Hematopoietic multipotent progenitor cell treated with erythropoietin and hydrocortisone succinate and interleukin-3 and kit ligand, for 15 days (in vitro differentiated cells): ENCODE data around the gene RCAN1.

Source experiments
- DNase-seq: peaks from one replicate; pipeline ENCODE4 v3.0.0-alpha.2; 2015; ENCODE audit warnings: low spot score

RCAN1 gene

GRCh38 chr21:34614628-34615486, at the start of gene RCAN1:
Gene RCAN1, minus strand, starts transcription at chr21:34615113. Its CDS starts 102 bp downstream, at chr21:34615011.
- peak; percentile 95 for DNase-seq

GRCh38 chr21:34661848-34662247, 46.9 kb upstream of the RCAN1 start:
- no peak for DNase-seq

- no peak for DNase-seq
Observed at GRCh38 chr21:34653522-34653921, 38.6 kb upstream of the RCAN1 start.

- no peak for DNase-seq
Observed at GRCh38 chr21:34651642-34652041, 36.7 kb upstream of the RCAN1 start.

GRCh38 chr21:34650861-34651431, 36.0 kb upstream of the RCAN1 start:
- no peak for DNase-seq

- DNase-seq = no peak
Observed at GRCh38 chr21:34649400-34649799, 34.5 kb upstream of the RCAN1 start.

GRCh38 chr21:34648739-34649297, 33.9 kb upstream of the RCAN1 start:
- DNase-seq = no peak

- no peak for DNase-seq
Observed at GRCh38 chr21:34647555-34647954, 32.6 kb upstream of the RCAN1 start.

GRCh38 chr21:34644825-34645224, 29.9 kb upstream of the RCAN1 start:
- DNase-seq = no peak

GRCh38 chr21:34642211-34643075, 27.5 kb upstream of the RCAN1 start:
- DNase-seq = no peak

- DNase-seq = no peak
Observed at GRCh38 chr21:34640858-34641257, 25.9 kb upstream of the RCAN1 start.

- peak; percentile 63 for DNase-seq
Observed at GRCh38 chr21:34639882-34640788, 25.2 kb upstream of the RCAN1 start.

GRCh38 chr21:34639250-34639649, 24.3 kb upstream of the RCAN1 start:
- DNase-seq = no peak

GRCh38 chr21:34636961-34637360, 22.0 kb upstream of the RCAN1 start:
- DNase-seq = no peak

GRCh38 chr21:34635307-34635706, 20.4 kb upstream of the RCAN1 start:
- DNase-seq = no peak

GRCh38 chr21:34632498-34632897, 17.6 kb upstream of the RCAN1 start:
- no peak for DNase-seq

- peak; percentile 67 for DNase-seq
Observed at GRCh38 chr21:34630536-34631143, 15.7 kb upstream of the RCAN1 start.

- no peak for DNase-seq
Observed at GRCh38 chr21:34626131-34626530, 11.2 kb upstream of the RCAN1 start.

GRCh38 chr21:34625030-34625593, 10.2 kb upstream of the RCAN1 start:
- no peak for DNase-seq

- no peak for DNase-seq
Observed at GRCh38 chr21:34623516-34623915, 8.6 kb upstream of the RCAN1 start.
